H1 (cell line): ENCODE results near the gene AGFG1. TPM values are rescaled to one million over a fixed set of nuclear protein-coding genes. Genes with fewer than 3 reads are reported as not detected.
A peak's percentile ranks its signal among the peaks of the same experiment; 100 is the strongest.

ENCODE experiments used
- CTCF ChIA-PET: fragments of 300-600 bp; sonication (Branson Sonifier 250); formaldehyde crosslinking; loops from one replicate; lab custom pipeline; 2021; ENCODE audit not compliant: partially characterized antibody; lab: Charles Lee
- POLR2A ChIA-PET: fragments of 300-600 bp; sonication (Branson Sonifier 250); formaldehyde crosslinking; loops from one replicate; lab custom pipeline; 2021; ENCODE audit warnings: inconsistent platforms; ENCODE audit not compliant: partially characterized antibody; lab: Charles Lee
- DNase-seq, 2 experiments: peaks; one replicate each; pipeline versions ENCODE4 v3.0.0 to v3.0.0-alpha.2; 2010 to 2022; ENCODE audit warnings: low spot score in 2 of 2, low read depth in 1 of 2, mixed read lengths in 1 of 2
- FAIRE-seq: peaks from 2 replicates; lab custom pipeline; 2011; peaks lifted over from hg19 to GRCh38; lab: Jason Lieb, UNC
- H2AFZ ChIP-seq: 2 replicates; pipeline ENCODE4 v1.8.1; 2012; ENCODE audit warnings: low read length, inconsistent platforms
- H2AK5ac ChIP-seq: 2 replicates; pipeline ENCODE4 v1.6.1; 2013; ENCODE audit warnings: low read depth, low read length
- H2BK120ac ChIP-seq: replicated peaks from 2 replicates; pipeline ENCODE3; 2013; ENCODE audit warnings: low read depth, low read length, inconsistent platforms
- H2BK12ac ChIP-seq: 2 replicates; pipeline ENCODE4 v1.6.1; 2013; ENCODE audit warnings: low read depth, low read length
- H2BK15ac ChIP-seq: 2 replicates; pipeline ENCODE4 v1.6.1; 2013; ENCODE audit warnings: low read length
- H2BK20ac ChIP-seq: 2 replicates; pipeline ENCODE4 v1.6.1; 2013; ENCODE audit warnings: low read length
- H2BK5ac ChIP-seq: 2 replicates; pipeline ENCODE4 v1.6.1; 2013; ENCODE audit warnings: low read depth, low read length
- H3K14ac ChIP-seq: 2 replicates; pipeline ENCODE4 v1.6.1; 2013; ENCODE audit warnings: inconsistent platforms; ENCODE audit not compliant: insufficient read length
- H3K18ac ChIP-seq: 2 replicates; pipeline ENCODE4 v1.6.1; 2013; ENCODE audit warnings: low read length; ENCODE audit errors: extremely low read depth
- H3K23ac ChIP-seq: 2 replicates; pipeline ENCODE4 v1.6.1; 2013; ENCODE audit warnings: inconsistent platforms; ENCODE audit not compliant: insufficient read length
- H3K23me2 ChIP-seq: 2 replicates; pipeline ENCODE4 v1.6.1; 2013; ENCODE audit warnings: low read depth, low read length
- H3K27ac ChIP-seq: 2 replicates; pipeline ENCODE4 v1.6.1; 2011; ENCODE audit warnings: low read depth, low read length, inconsistent platforms
- H3K27me3 ChIP-seq, 4 experiments: replicated peaks in 1 of 4; 1 replicate in 1 of 4; 2 replicates in 3 of 4; pipeline versions ENCODE4 v1.6.1 to v1.8.1; 2011 to 2013; ENCODE audit warnings: low read length in 3 of 4, mild to moderate bottlenecking in 3 of 4, inconsistent platforms in 2 of 4, mixed read lengths in 2 of 4, moderate library complexity in 1 of 4; ENCODE audit not compliant: control insufficient read depth in 3 of 4, insufficient read depth in 3 of 4; ENCODE audit errors: extremely low read depth in 1 of 4
- H3K36me3 ChIP-seq, 4 experiments: 2 replicates each; pipeline versions ENCODE4 v1.6.1 to v1.8.1; 2011 to 2013; ENCODE audit warnings: mild to moderate bottlenecking in 4 of 4, low read length in 3 of 4, moderate library complexity in 2 of 4, control low read depth in 1 of 4, inconsistent platforms in 1 of 4; ENCODE audit not compliant: insufficient read depth in 4 of 4, control insufficient read depth in 2 of 4
- H3K4ac ChIP-seq: replicated peaks from 2 replicates; pipeline ENCODE3; 2013; ENCODE audit warnings: low read length, low read depth, mixed read lengths, inconsistent platforms; ENCODE audit not compliant: insufficient read length
- H3K4me1 ChIP-seq, 4 experiments: replicated peaks in 1 of 4; 1 replicate in 1 of 4; 2 replicates in 3 of 4; pipeline versions ENCODE4 v1.6.1 to v1.8.1; 2011 to 2013; ENCODE audit warnings: low read length in 3 of 4, inconsistent platforms in 2 of 4, mixed read lengths in 1 of 4; ENCODE audit not compliant: insufficient read depth in 4 of 4, control insufficient read depth in 3 of 4
- H3K4me2 ChIP-seq, 2 experiments: 2 replicates each; pipeline versions ENCODE4 v1.6.1 to v1.8.1; 2011 to 2013; ENCODE audit warnings: low read depth in 2 of 2, low read length in 2 of 2, control low read depth in 1 of 2, inconsistent platforms in 1 of 2, mild to moderate bottlenecking in 1 of 2; ENCODE audit not compliant: insufficient read depth in 1 of 2
- H3K4me3 ChIP-seq, 4 experiments: fragments of 200-600, 300-600 bp in 1 of 4; sonication (generic), shearing (Covaris generic), sonication (Bioruptor Twin) in 1 of 4; 2 replicates each; pipeline versions ENCODE4 v1.5.1 to v1.8.1; 2011 to 2016; ENCODE audit warnings: low read length in 4 of 4, low read depth in 3 of 4, control low read depth in 2 of 4, inconsistent platforms in 2 of 4, mild to moderate bottlenecking in 2 of 4, mixed read lengths in 1 of 4, moderate library complexity in 1 of 4; ENCODE audit not compliant: insufficient read depth in 2 of 4; ENCODE audit errors: extremely low read depth in 1 of 4
- H3K56ac ChIP-seq: replicated peaks from 2 replicates; pipeline ENCODE3; 2013; ENCODE audit warnings: low read depth, mild to moderate bottlenecking, mixed read lengths, low read length, inconsistent platforms; ENCODE audit not compliant: insufficient read length
- H3K79me1 ChIP-seq: 2 replicates; pipeline ENCODE4 v1.6.1; 2013; ENCODE audit warnings: low read depth, low read length, control low read depth
- H3K79me2 ChIP-seq, 2 experiments: 2 replicates each; pipeline versions ENCODE4 v1.6.1 to v1.8.1; 2012 to 2013; ENCODE audit warnings: low read length in 2 of 2, mild to moderate bottlenecking in 2 of 2, inconsistent platforms in 1 of 2; ENCODE audit not compliant: insufficient read depth in 2 of 2, control insufficient read depth in 1 of 2
- H3K9ac ChIP-seq, 4 experiments: replicated peaks in 1 of 4; 1 replicate in 1 of 4; 2 replicates in 3 of 4; pipeline versions ENCODE4 v1.6.1 to v1.8.1; 2011 to 2013; ENCODE audit warnings: low read depth in 3 of 4, low read length in 3 of 4, control low read depth in 2 of 4, mild to moderate bottlenecking in 2 of 4, moderate library complexity in 2 of 4, inconsistent platforms in 1 of 4; ENCODE audit errors: extremely low read depth in 1 of 4
- H3K9me3 ChIP-seq, 2 experiments: 2 replicates each; pipeline versions ENCODE4 v1.6.1 to v1.8.1; 2012 to 2013; ENCODE audit warnings: mild to moderate bottlenecking in 2 of 2, moderate library complexity in 2 of 2, control low read depth in 1 of 2, inconsistent platforms in 1 of 2, low read depth in 1 of 2, low read length in 1 of 2, mixed read lengths in 1 of 2; ENCODE audit not compliant: insufficient read depth in 2 of 2
- H4K20me1 ChIP-seq, 2 experiments: replicated peaks in 1 of 2; 2 replicates each; pipeline versions ENCODE3 to v1.8.1; 2011 to 2013; ENCODE audit warnings: inconsistent platforms in 2 of 2, low read length in 2 of 2, mild to moderate bottlenecking in 1 of 2; ENCODE audit not compliant: insufficient read depth in 2 of 2, control insufficient read depth in 1 of 2
- H4K5ac ChIP-seq: 2 replicates; pipeline ENCODE4 v1.6.1; 2013; ENCODE audit warnings: low read length, low read depth, mixed read lengths, inconsistent platforms; ENCODE audit not compliant: insufficient read length
- H4K8ac ChIP-seq: 2 replicates; pipeline ENCODE4 v1.8.0; 2013; ENCODE audit warnings: mild to moderate bottlenecking, moderate library complexity, low read length, inconsistent platforms; ENCODE audit not compliant: insufficient read depth; ENCODE audit errors: extremely low read depth
- H4K91ac ChIP-seq: replicated peaks from 2 replicates; pipeline ENCODE3; 2013; ENCODE audit warnings: low read length, mixed read lengths, inconsistent platforms; ENCODE audit not compliant: insufficient read length
- ATF2 ChIP-seq: IDR thresholded peaks from 2 replicates; pipeline ENCODE4 v1.6.1; 2012; ENCODE audit warnings: low read length, inconsistent platforms
- CTCF ChIP-seq, 3 experiments: IDR thresholded peaks; 1 replicate in 2 of 3; 2 replicates in 1 of 3; pipeline versions ENCODE4 v1.5.1 to v1.6.1; 2011; ENCODE audit warnings: low read length in 3 of 3, mild to moderate bottlenecking in 3 of 3, inconsistent platforms in 2 of 3, low read depth in 1 of 3, moderate library complexity in 1 of 3; ENCODE audit not compliant: insufficient read depth in 1 of 3; ENCODE audit errors: control extremely low read depth in 1 of 3
- FOSL1 ChIP-seq: IDR thresholded peaks from 2 replicates; pipeline ENCODE4 v1.6.1; 2011; ENCODE audit warnings: mild to moderate bottlenecking, low read depth, low read length, moderate library complexity; ENCODE audit not compliant: insufficient read depth
- HDAC2 ChIP-seq, 2 experiments: fragments of 300-600 bp in 1 of 2; sonication (generic) in 1 of 2; IDR thresholded peaks; 2 replicates each; pipeline ENCODE4 v1.6.1; 2011 to 2012; ENCODE audit warnings: low read depth in 2 of 2, low read length in 2 of 2, mild to moderate bottlenecking in 2 of 2, moderate library complexity in 2 of 2, borderline replicate concordance in 1 of 2, inconsistent platforms in 1 of 2
- KDM4A ChIP-seq: IDR thresholded peaks from one replicate; pipeline ENCODE4 v1.7.1; 2012; ENCODE audit warnings: low read depth, mild to moderate bottlenecking, moderate library complexity, low read length, inconsistent platforms; ENCODE audit not compliant: severe bottlenecking
- WGBS, 2 experiments: shearing (Covaris generic) in 1 of 2; methylation state at CpG; one replicate each; pipeline versions ENCODE4 v1.1.6 to v1.1.7; 2013 to 2015; ENCODE audit warnings: low lambda C conversion rate in 2 of 2, mixed read lengths in 2 of 2, inconsistent platforms in 1 of 2, low coverage in 1 of 2, missing lambda C conversion rate in 1 of 2; ENCODE audit not compliant: insufficient replicate concordance in 2 of 2, insufficient coverage in 1 of 2, insufficient read length in 1 of 2; ENCODE audit errors: extremely low coverage in 1 of 2, missing lambda C conversion rate in 1 of 2; 5-methylcytosine and 5-hydroxymethylcytosine counted together
- polyA plus RNA-seq, 7 experiments: library from polyadenylated mRNA; depleted of rRNA in 3 of 7; stranded (reverse) in 5 of 7; unstranded in 2 of 7; fragments of >200 nt in 5 of 7; fragments of 200-250 nt in 2 of 7; gene quantifications; 1 replicate in 5 of 7; 2 replicates in 1 of 7; 4 replicates in 1 of 7; pipeline versions ENCODE4 v1.2.1 to v1.2.3, GENCODE V29; 2011 to 2013; ENCODE audit warnings: missing spikeins in 2 of 7, mixed read lengths in 2 of 7
- total RNA-seq: library from RNA; stranded (reverse); fragmentation: NEBNext Ultra II Directional; extraction: Animal tissue kit (Norgen Biotek cat#: 25700); gene quantifications from 2 replicates; pipeline ENCODE4 v1.2.1, GENCODE V29; 2021

Gene AGFG1
- total and polyA plus RNA-seq, 2 of the 8 experiments (the other 6 are each of a cell fraction or from before 2014, with no cell fraction given), result 102 to 147 TPM

GRCh38 chr2:227503433-227504406, 31.8 kb downstream of the AGFG1 start:
- Histone ChIP-seq H4K91ac (no peak overlapping the region), H4K20me1 (peaks cover 21% of the 10 kb centered on the region in 2 experiments), H3K23ac (no peak overlapping the region), H2AFZ (no peak overlapping the region), H3K56ac (peak overlapping the region; percentile 16), H2BK15ac (no peak overlapping the region), H3K18ac (no peak overlapping the region), H3K23me2 (no peaks in the 10 kb centered on the region), H4K5ac (no peak overlapping the region), H3K14ac (no peak overlapping the region), H2AK5ac (no peak overlapping the region), H3K27me3 (no peaks in the 10 kb centered on the region), H2BK12ac (no peak overlapping the region), H3K79me1 (no peaks in the 10 kb centered on the region; the same call in none of the 2 replicates), H2BK120ac (no peak overlapping the region), H3K36me3 (no peaks in the 10 kb centered on the region; a peak in 2 of 8 replicates), H3K4me3 (no peak overlapping the region), H4K8ac (no peak overlapping the region; the same call in 1 of the 2 replicates), H2BK20ac (no peak overlapping the region), H3K9me3 (no peaks in the 10 kb centered on the region), H2BK5ac (no peak overlapping the region), H3K4me1 (peaks cover 0 to 10% (median 2%) of the 10 kb centered on the region in 4 experiments; a peak in 3 of 7 replicates), H3K4ac (no peak overlapping the region), H3K27ac (no peak overlapping the region), H3K79me2 (peaks cover 10 to 98% of the 10 kb centered on the region in 2 experiments), H3K9ac (no peak overlapping the region), H3K4me2 (no peak overlapping the region)
- FAIRE-seq (no peak), DNase-seq (no peak)
- ChIA-PET POLR2A (interaction anchor here (0.5 kb wide), 1 partner anchor 50 kb away, joined by 3 read pairs; no protein-coding TSS in a partner anchor), CTCF (interaction anchor here (1.1 to 2.6 kb wide), 3 partner anchors 29 to 251 kb away, joined by 3 to 8 read pairs (median 5); no protein-coding TSS in a partner anchor)
- 92% methylated on average over 5 of the region's 5 CpGs; no CpG with 5 or more reads in 1 of the 2 experiments for whole genome bisulfite sequencing, 2 experiments
- TF ChIP-seq ATF2, result no peak
- no peak for TF ChIP-seq FOSL1
- TF ChIP-seq HDAC2 (IDR thresholded peaks at IDR 0.05; ENCODE audit: borderline replicate concordance in 1 of 2, low read depth in 2 of 2, low read length in 2 of 2), result no peak
- TF ChIP-seq CTCF (IDR thresholded peaks at IDR 0.05; ENCODE audit: control extremely low read depth in 1 of 3, insufficient read depth in 1 of 3, low read depth in 1 of 3, low read length in 3 of 3), result no peak
- no peak for TF ChIP-seq KDM4A
